ENCODE data around the gene LMF2.
A peak's percentile ranks its signal among the peaks of the same experiment; 100 is the strongest.

Gene LMF2

GRCh38 chr22:50507991-50508884, 736 bp upstream of the LMF2 start, which contains the start of gene NCAPH2 (continued):
- TF ChIP-seq ZNF488 (tag by site-specific recombination; IDR thresholded peaks at IDR 0.05) (no peak), ZNF510 (tag by site-specific recombination; IDR thresholded peaks at IDR 0.05; ENCODE audit: insufficient replicate concordance) (no peak), ZNF433 (tag by site-specific recombination; IDR thresholded peaks at IDR 0.05; ENCODE audit: low read depth) (no peak), PRDM1 (tag by site-specific recombination; IDR thresholded peaks at IDR 0.05) (no peak), ZNF341 (tag by site-specific recombination; IDR thresholded peaks at IDR 0.05; ENCODE audit: low read depth) (peak; percentile 83), SCRT1 (tag by site-specific recombination; IDR thresholded peaks at IDR 0.05; ENCODE audit: borderline replicate concordance) (no peak), ZNF404 (tag by site-specific recombination; IDR thresholded peaks at IDR 0.05) (no peak), ZBTB48 (tag by site-specific recombination; IDR thresholded peaks at IDR 0.05) (peak; percentile 53), ZNF747 (tag by site-specific recombination; IDR thresholded peaks at IDR 0.05) (no peak), IKZF3 (tag by site-specific recombination; IDR thresholded peaks at IDR 0.05) (no peak), ZSCAN16 (tag by site-specific recombination; IDR thresholded peaks at IDR 0.05) (no peak), MEIS1 (CRISPR knock-in tag; IDR thresholded peaks at IDR 0.05; ENCODE audit: borderline replicate concordance) (no peak), HOXC10 (CRISPR knock-in tag; IDR thresholded peaks at IDR 0.05) (0 out of 2 replicates have a peak, but pooled peaks have one; percentile 87), ZNF776 (tag by site-specific recombination; IDR thresholded peaks at IDR 0.05; ENCODE audit: borderline replicate concordance) (no peak), WT1 (tag by site-specific recombination; IDR thresholded peaks at IDR 0.05) (peak; percentile 74), GLIS2 (tag by site-specific recombination; IDR thresholded peaks at IDR 0.05) (peak; percentile 88), ZNF19 (tag by site-specific recombination; IDR thresholded peaks at IDR 0.05; ENCODE audit: low read depth) (no peak), GLI4 (tag by site-specific recombination; IDR thresholded peaks at IDR 0.05) (no peak; the same call in 1 of the 2 replicates), SP7 (tag by site-specific recombination; IDR thresholded peaks at IDR 0.05) (peak; percentile 84), ZNF837 (tag by site-specific recombination; IDR thresholded peaks at IDR 0.05) (no peak), ZNF311 (tag by site-specific recombination; IDR thresholded peaks at IDR 0.05; ENCODE audit: borderline replicate concordance) (no peak), ZBTB10 (tag by site-specific recombination; IDR thresholded peaks at IDR 0.05) (peak; percentile 95), ZNF707 (tag by site-specific recombination; IDR thresholded peaks at IDR 0.05) (no peak), ZNF449 (tag by site-specific recombination; IDR thresholded peaks at IDR 0.05) (no peak; the same call in 1 of the 2 replicates), ZNF513 (tag by site-specific recombination; IDR thresholded peaks at IDR 0.05) (no peak), ZNF777 (tag by site-specific recombination; IDR thresholded peaks at IDR 0.05; ENCODE audit: borderline replicate concordance) (no peak), ZNF121 (tag by site-specific recombination; IDR thresholded peaks at IDR 0.05) (no peak), ZEB2 (tag by site-specific recombination; IDR thresholded peaks at IDR 0.05) (peak; percentile 97), ZNF138 (tag by site-specific recombination; IDR thresholded peaks at IDR 0.05; ENCODE audit: borderline replicate concordance) (no peak), ZNF501 (tag by site-specific recombination; IDR thresholded peaks at IDR 0.05) (peak; percentile 86), ZFP3 (tag by site-specific recombination; IDR thresholded peaks at IDR 0.05; ENCODE audit: low read depth) (no peak), ZBTB44 (tag by site-specific recombination; IDR thresholded peaks at IDR 0.05) (no peak), FEZF1 (tag by site-specific recombination; IDR thresholded peaks at IDR 0.05) (0 out of 2 replicates have a peak, but pooled peaks have one; percentile 16)
